Kidney (tissue), 22 donors: Measurements from ENCODE around the gene ALG11. TPM values are rescaled to one million over a fixed set of nuclear protein-coding genes. Genes with fewer than 3 reads are reported as not detected.

ENCODE experiments used
- DNase-seq, 5 donors: peaks; one replicate each; pipeline ENCODE4 v3.0.0-alpha.2; 2013 to 2020
- FAIRE-seq: peaks from 2 replicates; lab custom pipeline; 2012; peaks lifted over from hg19 to GRCh38; lab: Jason Lieb, UNC
- H3K27ac ChIP-seq, 2 donors: one replicate each; pipeline ENCODE4 v1.7.0; 2013; ENCODE audit warnings: low read depth in 2 of 2, low read length in 2 of 2, inconsistent platforms in 1 of 2
- H3K27me3 ChIP-seq: one replicate; pipeline ENCODE4 v1.7.1; 2013; ENCODE audit warnings: low read length, inconsistent platforms; ENCODE audit not compliant: control insufficient read depth, insufficient read depth
- H3K36me3 ChIP-seq, 3 donors: one replicate each; pipeline versions ENCODE4 v1.7.0 to v1.7.1; 2013; ENCODE audit warnings: low read length in 3 of 3, control low read depth in 1 of 3, inconsistent platforms in 1 of 3; ENCODE audit not compliant: insufficient read depth in 3 of 3, control insufficient read depth in 2 of 3
- H3K4me1 ChIP-seq, 3 donors: one replicate each; pipeline versions ENCODE4 v1.7.0 to v1.7.1; 2013; ENCODE audit warnings: low read length in 3 of 3, inconsistent platforms in 1 of 3, low read depth in 1 of 3; ENCODE audit not compliant: control insufficient read depth in 2 of 3, insufficient read depth in 2 of 3
- H3K4me3 ChIP-seq, 3 donors: one replicate each; pipeline versions ENCODE4 v1.7.0 to v1.8.1; 2013; ENCODE audit warnings: low read length in 3 of 3, control low read depth in 1 of 3, inconsistent platforms in 1 of 3
- H3K9ac ChIP-seq, 3 donors: one replicate each; pipeline versions ENCODE4 v1.7.0 to v1.7.1; 2013; ENCODE audit warnings: low read length in 3 of 3, control low read depth in 1 of 3, inconsistent platforms in 1 of 3
- H3K9me3 ChIP-seq, 3 donors: one replicate each; pipeline versions ENCODE4 v1.7.0 to v1.7.1; 2013; ENCODE audit warnings: low read length in 3 of 3, control low read depth in 1 of 3, inconsistent platforms in 1 of 3; ENCODE audit not compliant: control insufficient read depth in 2 of 3, insufficient read depth in 1 of 3
- intact Hi-C: fragments of 100-400 bp; cut with DNase I; formaldehyde crosslinking; loops from one replicate; pipeline ENCODE4 v1.11.1; 2022
- long read RNA-seq, 10 donors: library from polyadenylated mRNA in 1 of 10; unstranded in 1 of 10; transcript quantifications; one replicate each; pipeline ENCODE4 v2.0.0 and lab custom pipeline, GENCODE V29; 2021 to 2026
- polyA plus RNA-seq: library from polyadenylated mRNA; stranded (reverse); fragments of 350-450 nt; fragmentation: Illumina TruSeq; extraction: RNeasy Lipid Tissue Mini Kit (QIAGEN cat#74804); gene quantifications from one replicate; pipeline ENCODE4 v1.2.3, GENCODE V29; 2014; ENCODE audit warnings: low read depth, low replicate concordance; ENCODE audit not compliant: insufficient read depth
- total RNA-seq: library from RNA; stranded (reverse); fragmentation: NEBNext Ultra II Directional; extraction: Animal tissue kit (Norgen Biotek cat#: 25700); gene quantifications from one replicate; pipeline ENCODE4 v1.2.1, GENCODE V29; 2021
- TF ChIP-seq, protein P1 (sequence below): IDR thresholded peaks from 3 replicates; pipeline ENCODE4 v1.5.1; 2012; ENCODE audit warnings: mild to moderate bottlenecking, moderate library complexity, borderline replicate concordance; ENCODE audit not compliant: insufficient read depth; ENCODE audit errors: extremely low read depth
- donor health status: control.
- donor health status: control.
- donor health status: control.
- donor health status: control.
- donor health status: control.
- donor health status: DM: yes; HTN: yes; CAD: no.
- donor health status: Normal renal cell carcinoma (clear cell type).

Gene ALG11, protein sequence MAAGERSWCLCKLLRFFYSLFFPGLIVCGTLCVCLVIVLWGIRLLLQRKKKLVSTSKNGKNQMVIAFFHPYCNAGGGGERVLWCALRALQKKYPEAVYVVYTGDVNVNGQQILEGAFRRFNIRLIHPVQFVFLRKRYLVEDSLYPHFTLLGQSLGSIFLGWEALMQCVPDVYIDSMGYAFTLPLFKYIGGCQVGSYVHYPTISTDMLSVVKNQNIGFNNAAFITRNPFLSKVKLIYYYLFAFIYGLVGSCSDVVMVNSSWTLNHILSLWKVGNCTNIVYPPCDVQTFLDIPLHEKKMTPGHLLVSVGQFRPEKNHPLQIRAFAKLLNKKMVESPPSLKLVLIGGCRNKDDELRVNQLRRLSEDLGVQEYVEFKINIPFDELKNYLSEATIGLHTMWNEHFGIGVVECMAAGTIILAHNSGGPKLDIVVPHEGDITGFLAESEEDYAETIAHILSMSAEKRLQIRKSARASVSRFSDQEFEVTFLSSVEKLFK
- 39.5 TPM for total RNA-seq
- 3.1 TPM for polyA plus RNA-seq
- long read RNA-seq, donor 1, partial matches to known transcripts, result 0 of 4 reads
- long read RNA-seq, donor 1, other reads (novel, unspliced or antisense), result 0 of 4 reads
- long read RNA-seq, donor 2, partial matches to known transcripts, result 11 of 16 reads
- long read RNA-seq, donor 2, other reads (novel, unspliced or antisense), result 0 of 16 reads
- long read RNA-seq, donor 3, full-length matches to known transcripts, result 9 of 9 reads
- long read RNA-seq, donor 3, partial matches to known transcripts, result 0 of 9 reads
- long read RNA-seq, donor 3, other reads (novel, unspliced or antisense), result 0 of 9 reads
- long read RNA-seq, donor 4, transcript ALG11-202 (4 exons, 2,558 nt), result major isoform, 8 of 20 reads
- long read RNA-seq, donor 4, partial matches to known transcripts, result 7 of 20 reads
- long read RNA-seq, donor 4, other reads (novel, unspliced or antisense), result 0 of 20 reads
- long read RNA-seq, donor 5, partial matches to known transcripts, result 0 of 2 reads
- long read RNA-seq, donor 5, other reads (novel, unspliced or antisense), result 0 of 2 reads
- long read RNA-seq, donor 6, partial matches to known transcripts, result 0 of 4 reads
- long read RNA-seq, donor 6, other reads (novel, unspliced or antisense), result 0 of 4 reads
- long read RNA-seq, donor 7, transcript ALG11-202 (4 exons, 2,558 nt), result major isoform, 33 of 54 reads
- long read RNA-seq, donor 7, transcript ALG11-203 (2 exons, 1,404 nt), result minor isoform, 10 of 54 reads
- long read RNA-seq, donor 7, partial matches to known transcripts, result 5 of 54 reads
- long read RNA-seq, donor 7, other reads (novel, unspliced or antisense), result 6 of 54 reads
- long read RNA-seq, donor 8, partial matches to known transcripts, result 7 of 11 reads
- long read RNA-seq, donor 8, other reads (novel, unspliced or antisense), result 0 of 11 reads
- long read RNA-seq, donor 9, partial matches to known transcripts, result 0 of 2 reads
- long read RNA-seq, donor 9, other reads (novel, unspliced or antisense), result 0 of 2 reads
- long read RNA-seq, donor 10, partial matches to known transcripts, result 0 of 9 reads
- long read RNA-seq, donor 10, other reads (novel, unspliced or antisense), result 0 of 9 reads

DNA sequence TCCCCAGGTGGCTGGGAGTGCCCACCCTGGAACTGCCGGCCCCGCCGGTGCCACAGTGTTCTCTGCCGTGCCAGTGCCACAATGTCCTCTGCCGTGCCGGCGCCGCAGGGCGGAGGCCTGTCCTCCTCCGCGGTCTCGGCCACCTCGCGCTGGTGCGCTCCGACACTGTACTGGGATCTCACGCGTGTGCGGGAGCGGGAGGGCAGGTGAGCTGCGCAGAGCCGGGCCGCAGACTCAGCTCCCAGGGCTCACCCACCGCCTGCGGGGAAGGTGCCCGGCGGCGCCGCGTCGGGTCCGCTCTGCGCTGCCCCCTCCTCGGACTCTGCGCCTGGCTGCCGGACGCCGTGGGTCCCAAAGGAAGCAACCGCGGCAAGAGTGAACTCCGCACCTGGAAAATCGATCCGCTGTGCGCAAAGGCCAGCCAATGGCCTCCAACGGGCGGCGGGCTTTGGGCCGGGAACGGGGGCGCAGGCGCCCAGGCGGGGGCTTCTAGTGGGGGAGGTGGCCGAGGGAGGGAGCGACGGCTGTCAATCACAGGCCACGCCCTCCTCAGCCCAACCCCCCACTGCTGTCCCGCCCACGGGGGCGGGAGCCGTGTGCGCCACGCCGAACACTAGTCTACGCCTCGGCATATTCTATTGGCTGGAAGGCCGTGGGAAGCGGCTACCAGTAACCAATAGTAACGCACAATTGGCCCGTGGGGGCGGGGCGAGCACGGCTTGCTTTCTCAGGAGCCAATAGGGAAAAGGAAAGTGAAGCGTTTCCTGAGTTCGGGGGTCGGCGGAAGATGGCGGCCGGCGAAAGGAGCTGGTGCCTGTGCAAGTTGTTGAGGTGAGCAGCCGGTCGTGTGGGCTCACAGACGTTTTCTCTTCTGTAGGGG lies at the start of gene ALG11:
ALG11 (plus strand) TSS at position 767 of the 880 bp plus-strand sequence; CDS start at position 788, 21 bp downstream.
- DNase-seq (peak; percentile 99 to 100 (median 99)), FAIRE-seq (peak; percentile 85)
- Histone ChIP-seq H3K9ac (peak within 1 kb of the TSS; percentile 74 to 91 (median 90)), H3K27me3 (no peaks in the 10 kb centered on the region), H3K9me3 (no peaks in the 10 kb centered on the region), H3K4me1 (peaks cover 0 to 13% (median 6%) of the 10 kb centered on the region in 3 donors), H3K36me3 (no peaks in the 10 kb centered on the region), H3K27ac (peak within 1 kb of the TSS; percentile 45 to 54), H3K4me3 (peak within 1 kb of the TSS; percentile 99 to 100 (median 99))
- TF ChIP-seq, protein P1, sequence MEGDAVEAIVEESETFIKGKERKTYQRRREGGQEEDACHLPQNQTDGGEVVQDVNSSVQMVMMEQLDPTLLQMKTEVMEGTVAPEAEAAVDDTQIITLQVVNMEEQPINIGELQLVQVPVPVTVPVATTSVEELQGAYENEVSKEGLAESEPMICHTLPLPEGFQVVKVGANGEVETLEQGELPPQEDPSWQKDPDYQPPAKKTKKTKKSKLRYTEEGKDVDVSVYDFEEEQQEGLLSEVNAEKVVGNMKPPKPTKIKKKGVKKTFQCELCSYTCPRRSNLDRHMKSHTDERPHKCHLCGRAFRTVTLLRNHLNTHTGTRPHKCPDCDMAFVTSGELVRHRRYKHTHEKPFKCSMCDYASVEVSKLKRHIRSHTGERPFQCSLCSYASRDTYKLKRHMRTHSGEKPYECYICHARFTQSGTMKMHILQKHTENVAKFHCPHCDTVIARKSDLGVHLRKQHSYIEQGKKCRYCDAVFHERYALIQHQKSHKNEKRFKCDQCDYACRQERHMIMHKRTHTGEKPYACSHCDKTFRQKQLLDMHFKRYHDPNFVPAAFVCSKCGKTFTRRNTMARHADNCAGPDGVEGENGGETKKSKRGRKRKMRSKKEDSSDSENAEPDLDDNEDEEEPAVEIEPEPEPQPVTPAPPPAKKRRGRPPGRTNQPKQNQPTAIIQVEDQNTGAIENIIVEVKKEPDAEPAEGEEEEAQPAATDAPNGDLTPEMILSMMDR, result no peak
- intact Hi-C loops, result no loop called here

DNA sequence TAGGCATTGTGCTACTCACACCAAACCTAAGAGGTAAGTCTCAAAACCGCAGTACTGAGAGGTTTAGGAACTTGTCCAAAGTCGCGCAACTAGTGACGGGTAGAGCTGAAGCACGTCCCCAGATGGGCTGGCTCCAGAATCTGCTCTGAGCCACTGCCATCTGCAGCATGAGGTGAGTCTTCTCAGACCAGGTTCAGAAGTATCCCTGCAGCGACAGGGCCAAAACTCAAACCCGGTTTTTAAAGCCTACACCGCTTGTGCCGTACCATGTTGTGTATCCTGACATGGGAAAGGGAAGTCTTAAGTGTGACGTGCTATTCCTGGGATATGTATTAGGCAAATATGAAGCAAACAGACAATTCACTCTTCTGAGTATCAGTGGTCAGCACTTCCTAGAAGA lies 46.0 kb upstream of the ALG11 start:
- no peaks in the 10 kb centered on the region for H3K4me1 ChIP-seq
- intact Hi-C loops, result no loop called here
- H3K9ac ChIP-seq, result no peak overlapping the region
- no peaks in the 10 kb centered on the region for H3K27me3 ChIP-seq
- H3K36me3 ChIP-seq, result peaks cover 0 to 2% (median 0%) of the 10 kb centered on the region in 3 donors
- DNase-seq, result no peak
- TF ChIP-seq, protein P1, result no peak
- H3K4me3 ChIP-seq, result no peak overlapping the region
- no peaks in the 10 kb centered on the region for H3K9me3 ChIP-seq
- no peak for FAIRE-seq
- H3K27ac ChIP-seq, result no peak overlapping the region
